Liver (tissue), 9 donors: ENCODE measurements around the gene FLII. TPM values are rescaled to one million over a fixed set of nuclear protein-coding genes. Genes with fewer than 3 reads are reported as not detected.
A peak's percentile ranks its signal among the peaks of the same experiment; 100 is the strongest.
"Not testable (repeated sequence)": the region's sequence is repeated elsewhere in the genome, so short reads cannot be mapped to it uniquely, and the experiment has no call there.

Experiments used
- DNase-seq: peaks from one replicate; pipeline ENCODE4 v3.0.0-alpha.2; 2017; ENCODE audit warnings: low spot score
- H3K27ac ChIP-seq, 2 donors: one replicate each; pipeline ENCODE4 v1.7.0; 2013; ENCODE audit warnings: inconsistent platforms in 2 of 2, low read length in 2 of 2, control low read depth in 1 of 2, low read depth in 1 of 2, mild to moderate bottlenecking in 1 of 2
- H3K27me3 ChIP-seq, 4 donors: one replicate each; pipeline versions ENCODE4 v1.6.1 to v1.7.0; 2013; ENCODE audit warnings: low read length in 3 of 4, inconsistent platforms in 1 of 4, mild to moderate bottlenecking in 1 of 4, moderate library complexity in 1 of 4; ENCODE audit not compliant: control insufficient read depth in 4 of 4, insufficient read depth in 4 of 4
- H3K36me3 ChIP-seq, 4 donors: one replicate each; pipeline versions ENCODE4 v1.6.1 to v1.7.0; 2013; ENCODE audit warnings: low read length in 3 of 4, mild to moderate bottlenecking in 3 of 4, low read depth in 1 of 4, moderate library complexity in 1 of 4; ENCODE audit not compliant: control insufficient read depth in 4 of 4, insufficient read depth in 3 of 4
- H3K4me1 ChIP-seq, 4 donors: one replicate each; pipeline versions ENCODE4 v1.6.1 to v1.7.0; 2013; ENCODE audit warnings: low read length in 3 of 4, mild to moderate bottlenecking in 3 of 4, moderate library complexity in 1 of 4; ENCODE audit not compliant: control insufficient read depth in 4 of 4, insufficient read depth in 4 of 4
- H3K4me3 ChIP-seq, 3 donors: one replicate each; pipeline versions ENCODE4 v1.6.1 to v1.7.0; 2013; ENCODE audit warnings: low read length in 3 of 3, control low read depth in 1 of 3, low read depth in 1 of 3, mild to moderate bottlenecking in 1 of 3
- H3K9ac ChIP-seq, 2 donors: one replicate each; pipeline ENCODE4 v1.7.0; 2013; ENCODE audit warnings: low read length in 2 of 2, mild to moderate bottlenecking in 2 of 2, moderate library complexity in 2 of 2, control low read depth in 1 of 2, low read depth in 1 of 2
- H3K9me3 ChIP-seq, 4 donors: one replicate each; pipeline versions ENCODE4 v1.6.1 to v1.7.0; 2013; ENCODE audit warnings: low read length in 3 of 4; ENCODE audit not compliant: control insufficient read depth in 4 of 4
- CTCF ChIP-seq: fragments of 150-350 bp; IDR thresholded peaks from 2 replicates; pipeline ENCODE4 v1.5.1; 2017; ENCODE audit warnings: improper control_type of control experiment, low read depth, low read length; ENCODE audit not compliant: missing input control
- EGR1 ChIP-seq, 2 donors: IDR thresholded peaks; 2 replicates each; pipeline ENCODE4 v1.6.1; 2016 to 2018; ENCODE audit warnings: antibody characterized with exemption in 2 of 2, low read depth in 2 of 2
- FOXA2 ChIP-seq: IDR thresholded peaks from 2 replicates; pipeline ENCODE4 v1.6.1; 2016; ENCODE audit warnings: antibody characterized with exemption
- GABPA ChIP-seq, 2 donors: IDR thresholded peaks in 1 of 2; conservative IDR thresholded peaks in 1 of 2; 2 replicates each; pipeline ENCODE4 v1.6.1; 2016; ENCODE audit warnings: antibody characterized with exemption in 2 of 2, mild to moderate bottlenecking in 1 of 2, moderate library complexity in 1 of 2
- HNF4A ChIP-seq, 2 donors: conservative IDR thresholded peaks; 2 replicates each; pipeline ENCODE4 v1.6.1; 2016; ENCODE audit warnings: antibody characterized with exemption in 2 of 2, mild to moderate bottlenecking in 2 of 2
- HNF4G ChIP-seq: IDR thresholded peaks from 2 replicates; pipeline ENCODE4 v1.6.1; 2016; ENCODE audit warnings: antibody characterized with exemption
- JUND ChIP-seq, 2 donors: IDR thresholded peaks; 2 replicates each; pipeline ENCODE4 v1.6.1; 2016; ENCODE audit warnings: antibody characterized with exemption in 2 of 2
- MAX ChIP-seq: IDR thresholded peaks from 2 replicates; pipeline ENCODE4 v1.6.1; 2016; ENCODE audit warnings: antibody characterized with exemption
- NR2F2 ChIP-seq: IDR thresholded peaks from 2 replicates; pipeline ENCODE4 v1.6.1; 2016; ENCODE audit warnings: antibody characterized with exemption
- RAD21 ChIP-seq, 2 donors: IDR thresholded peaks; 2 replicates each; pipeline ENCODE4 v1.6.1; 2016; ENCODE audit warnings: antibody characterized with exemption in 2 of 2, mild to moderate bottlenecking in 2 of 2
- REST ChIP-seq: IDR thresholded peaks from 2 replicates; pipeline ENCODE4 v1.6.1; 2016; ENCODE audit warnings: antibody characterized with exemption, mild to moderate bottlenecking
- RXRA ChIP-seq, 2 donors: IDR thresholded peaks; 2 replicates each; pipeline ENCODE4 v1.6.1; 2017 to 2018; ENCODE audit warnings: antibody characterized with exemption in 2 of 2, mild to moderate bottlenecking in 1 of 2
- WGBS: extraction: QIAGEN DNeasy Blood & Tissue Kit; methylation state at CpG from one replicate; pipeline ENCODE4 v1.1.7; 2013; 5-methylcytosine and 5-hydroxymethylcytosine counted together
- polyA plus RNA-seq, 2 donors: library from polyadenylated mRNA; stranded (reverse) in 1 of 2; unstranded in 1 of 2; fragments of 200-250 nt in 1 of 2; fragments of >200 nt in 1 of 2; fragmentation: Nextera tagmentation in 1 of 2; extraction: Ambion mirVana in 1 of 2; gene quantifications; one replicate each; pipeline versions ENCODE4 v1.2.1 to v1.2.3, GENCODE V29; 2013 to 2015
- total RNA-seq, 2 donors: library from RNA; depleted of rRNA; stranded (reverse); fragments of >200 nt; gene quantifications; one replicate each; pipeline ENCODE4 v1.2.3, GENCODE V29; 2014
- TF ChIP-seq, protein P1 (sequence below): IDR thresholded peaks from 2 replicates; pipeline ENCODE4 v1.6.1; 2016; ENCODE audit warnings: antibody characterized with exemption
- TF ChIP-seq, protein P2 (sequence below): IDR thresholded peaks from 2 replicates; pipeline ENCODE4 v1.6.1; 2016; ENCODE audit warnings: antibody characterized with exemption
- donor health status: healthy.
- donor health status: healthy.
- donor health status: healthy.
- donor health status: healthy.
- donor health status: healthy.

Gene FLII
- total RNA-seq (10 to 100 TPM; 73.4 to 90.9 TPM), polyA plus RNA-seq (10 to 100 TPM; 49.3 to 79.3 TPM)

- WGBS, result 1% methylated on average over 71 of the region's 71 CpGs
- Histone ChIP-seq H3K27ac (peak within 1 kb of the TSS; percentile 88 to 89), H3K4me1 (peaks cover 24 to 48% (median 33%) of the 10 kb centered on the region in 4 donors), H3K36me3 (peaks cover 5 to 18% (median 14%) of the 10 kb centered on the region in 4 donors), H3K27me3 (no peaks in the 10 kb centered on the region), H3K9ac (peak within 1 kb of the TSS; percentile 66 to 72), H3K9me3 (no peaks in the 10 kb centered on the region), H3K4me3 (peak within 1 kb of the TSS; percentile 83 to 92 (median 88))
- DNase-seq, result peak; percentile 67
- no peak for TF ChIP-seq HNF4G
- TF ChIP-seq FOXA2, result no peak
- no peak for TF ChIP-seq MAX
- no peak for TF ChIP-seq NR2F2
- TF ChIP-seq, protein P1, sequence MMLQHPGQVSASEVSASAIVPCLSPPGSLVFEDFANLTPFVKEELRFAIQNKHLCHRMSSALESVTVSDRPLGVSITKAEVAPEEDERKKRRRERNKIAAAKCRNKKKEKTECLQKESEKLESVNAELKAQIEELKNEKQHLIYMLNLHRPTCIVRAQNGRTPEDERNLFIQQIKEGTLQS, result no peak
- TF ChIP-seq RXRA (IDR thresholded peaks at IDR 0.05), result no peak
- TF ChIP-seq JUND (IDR thresholded peaks at IDR 0.05), result no peak
- TF ChIP-seq HNF4A (conservative IDR thresholded peaks at IDR 0.05), result no peak
- TF ChIP-seq, protein P2, sequence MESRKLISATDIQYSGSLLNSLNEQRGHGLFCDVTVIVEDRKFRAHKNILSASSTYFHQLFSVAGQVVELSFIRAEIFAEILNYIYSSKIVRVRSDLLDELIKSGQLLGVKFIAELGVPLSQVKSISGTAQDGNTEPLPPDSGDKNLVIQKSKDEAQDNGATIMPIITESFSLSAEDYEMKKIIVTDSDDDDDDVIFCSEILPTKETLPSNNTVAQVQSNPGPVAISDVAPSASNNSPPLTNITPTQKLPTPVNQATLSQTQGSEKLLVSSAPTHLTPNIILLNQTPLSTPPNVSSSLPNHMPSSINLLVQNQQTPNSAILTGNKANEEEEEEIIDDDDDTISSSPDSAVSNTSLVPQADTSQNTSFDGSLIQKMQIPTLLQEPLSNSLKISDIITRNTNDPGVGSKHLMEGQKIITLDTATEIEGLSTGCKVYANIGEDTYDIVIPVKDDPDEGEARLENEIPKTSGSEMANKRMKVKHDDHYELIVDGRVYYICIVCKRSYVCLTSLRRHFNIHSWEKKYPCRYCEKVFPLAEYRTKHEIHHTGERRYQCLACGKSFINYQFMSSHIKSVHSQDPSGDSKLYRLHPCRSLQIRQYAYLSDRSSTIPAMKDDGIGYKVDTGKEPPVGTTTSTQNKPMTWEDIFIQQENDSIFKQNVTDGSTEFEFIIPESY, result no peak
- no peak for TF ChIP-seq EGR1 (IDR thresholded peaks at IDR 0.05; ENCODE audit: low read depth in 2 of 2)
- TF ChIP-seq CTCF, result no peak
- no peak for TF ChIP-seq REST
- TF ChIP-seq GABPA (IDR thresholded peaks at IDR 0.05 in 1 of 2, conservative IDR thresholded peaks at IDR 0.05 in 1 of 2), result no peak
- TF ChIP-seq RAD21 (IDR thresholded peaks at IDR 0.05), result no peak
These were observed at the start of gene FLII for GRCh38 chr17:18258356-18259038. Gene FLII, minus strand, starts transcription at chr17:18258738. Its CDS starts 48 bp downstream, at chr17:18258690.

- H3K9ac ChIP-seq, H3K9me3 ChIP-seq: not testable (repeated sequence)
- 91% methylated on average over 13 of the region's 13 CpGs for WGBS
These were observed 44.7 kb upstream of the FLII start for GRCh38 chr17:18303206-18303605.

More at GRCh38 chr17:18303206-18303605, 44.7 kb upstream of the FLII start:
- not testable (repeated sequence) for DNase-seq, H3K27me3 ChIP-seq, H3K27ac ChIP-seq, H3K4me1 ChIP-seq, H3K4me3 ChIP-seq
- peaks cover 20 to 69% (median 48%) of the 10 kb centered on the region in 4 donors for H3K36me3 ChIP-seq
